Endothelial cell of umbilical vein (primary cell): ENCODE data around the gene CHGA. TPM values are rescaled to one million over a fixed set of nuclear protein-coding genes. Genes with fewer than 3 reads are reported as not detected.

Experiments
- BruUV-seq: library from RNA; stranded (reverse); fragments of 400-500 nt; replicated peaks from 2 replicates; lab custom pipeline; 2021; lab: Mats Ljungman, UMichigan
- CTCF ChIA-PET: fragments of 300-600, 350-600 bp; sonication (Branson Sonifier 250); formaldehyde crosslinking; loops from one replicate; lab custom pipeline; 2021; ENCODE audit warnings: antibody characterized with exemption, inconsistent platforms; lab: Charles Lee
- POLR2A ChIA-PET: fragments of 300-600, 350-600 bp; sonication (Branson Sonifier 250); formaldehyde crosslinking; loops from one replicate; lab custom pipeline; 2021; ENCODE audit warnings: antibody characterized with exemption, inconsistent platforms; lab: Charles Lee
- DNase-seq: peaks from one replicate; pipeline ENCODE4 v3.0.0-alpha.2; 2011; ENCODE audit warnings: low read depth, low spot score
- FAIRE-seq: peaks from 2 replicates; lab custom pipeline; 2011; peaks lifted over from hg19 to GRCh38; lab: Jason Lieb, UNC
- H2AFZ ChIP-seq: 2 replicates; pipeline ENCODE4 v1.6.0; 2012; ENCODE audit warnings: low read depth, low read length, control low read depth, inconsistent platforms
- H3K27ac ChIP-seq: 2 replicates; pipeline ENCODE4 v1.5.1; 2011; ENCODE audit warnings: low read depth, mild to moderate bottlenecking, control low read depth, low read length, moderate library complexity; ENCODE audit not compliant: insufficient read depth
- H3K27me3 ChIP-seq, 2 experiments: 2 replicates each; pipeline versions ENCODE4 v1.6.0 to v1.6.1; 2011; ENCODE audit warnings: low read length in 2 of 2, mixed read lengths in 1 of 2; ENCODE audit not compliant: control insufficient read depth in 2 of 2, insufficient read depth in 2 of 2
- H3K36me3 ChIP-seq, 2 experiments: 2 replicates in 1 of 2; 3 replicates in 1 of 2; pipeline ENCODE4 v1.5.1; 2011; ENCODE audit warnings: low read length in 2 of 2, mild to moderate bottlenecking in 1 of 2, moderate library complexity in 1 of 2; ENCODE audit not compliant: control insufficient read depth in 2 of 2, insufficient read depth in 2 of 2; ENCODE audit errors: extremely low read depth in 1 of 2
- H3K4me1 ChIP-seq: 3 replicates; pipeline ENCODE4 v1.5.1; 2011; ENCODE audit warnings: mild to moderate bottlenecking, low read length; ENCODE audit not compliant: control insufficient read depth, insufficient read depth; ENCODE audit errors: extremely low read depth
- H3K4me2 ChIP-seq: 2 replicates; pipeline ENCODE4 v1.6.1; 2011; ENCODE audit warnings: low read length, control low read depth, mixed read lengths; ENCODE audit not compliant: insufficient read depth
- H3K4me3 ChIP-seq, 3 experiments: fragments of 200-600 bp in 1 of 3; sonication (generic), shearing (Covaris generic) in 1 of 3; replicated peaks in 1 of 3; 2 replicates each; pipeline ENCODE4 v1.5.1; 2011 to 2016; ENCODE audit warnings: control low read depth in 3 of 3, low read length in 3 of 3, mild to moderate bottlenecking in 2 of 3, inconsistent platforms in 1 of 3, low read depth in 1 of 3, moderate library complexity in 1 of 3; ENCODE audit not compliant: insufficient read depth in 1 of 3
- H3K79me2 ChIP-seq: 2 replicates; pipeline ENCODE4 v1.6.0; 2012; ENCODE audit warnings: low read length, inconsistent platforms; ENCODE audit not compliant: control insufficient read depth, insufficient read depth
- H3K9ac ChIP-seq: replicated peaks from 2 replicates; pipeline ENCODE3; 2011; ENCODE audit warnings: low read length, control low read depth; ENCODE audit not compliant: insufficient read depth; ENCODE audit errors: extremely low read depth
- H3K9me1 ChIP-seq: replicated peaks from 3 replicates; pipeline ENCODE4 v1.6.0; 2011; ENCODE audit warnings: mild to moderate bottlenecking, low read length; ENCODE audit not compliant: control insufficient read depth, insufficient read depth; ENCODE audit errors: extremely low read depth
- H3K9me3 ChIP-seq: replicated peaks from 2 replicates; pipeline ENCODE4 v1.5.1; 2012; ENCODE audit warnings: low read length, inconsistent platforms; ENCODE audit not compliant: control insufficient read depth, insufficient read depth
- H4K20me1 ChIP-seq: replicated peaks from 2 replicates; pipeline ENCODE3; 2011; ENCODE audit warnings: mild to moderate bottlenecking, low read length; ENCODE audit not compliant: control insufficient read depth, insufficient read depth; ENCODE audit errors: extremely low read depth
- EZH2 ChIP-seq: IDR thresholded peaks from 2 replicates; pipeline ENCODE4 v1.6.1; 2012; ENCODE audit warnings: borderline replicate concordance, low read depth, mild to moderate bottlenecking, moderate library complexity, low read length, inconsistent platforms; ENCODE audit not compliant: severe bottlenecking
- FOS ChIP-seq: IDR thresholded peaks from 2 replicates; pipeline ENCODE4 v1.6.1; 2011; ENCODE audit warnings: mild to moderate bottlenecking, low read length, moderate library complexity, borderline replicate concordance; ENCODE audit not compliant: insufficient read depth
- GATA2 ChIP-seq: IDR thresholded peaks from 2 replicates; pipeline ENCODE4 v1.7.0; 2011; ENCODE audit warnings: low read depth, mild to moderate bottlenecking, moderate library complexity, mixed read lengths, low read length; ENCODE audit not compliant: insufficient read length, insufficient read depth
- POLR2AphosphoS5 ChIP-seq: IDR thresholded peaks from 2 replicates; pipeline ENCODE4 v1.6.1; 2012; ENCODE audit warnings: low read depth, mild to moderate bottlenecking, control low read depth, low read length, moderate library complexity; ENCODE audit not compliant: insufficient read depth
- dilution Hi-C: fragments of 300-500 bp; cut with MboI; formaldehyde crosslinking; loops from one replicate; pipeline ENCODE4 v1.15.0; 2019; ENCODE audit warnings: low sequenced_read_pairs; ENCODE audit not compliant: extremely low pct_ligation_motif_present
- intact Hi-C: fragments of 100-400 bp; cut with micrococcal nuclease; formaldehyde crosslinking; loops from one replicate; pipeline ENCODE4 v1.10.0; 2022
- polyA plus RNA-seq, 4 experiments: library from polyadenylated mRNA; depleted of rRNA in 3 of 4; stranded (reverse) in 3 of 4; unstranded in 1 of 4; fragments of >200 nt; gene quantifications; 2 replicates each; pipeline versions ENCODE4 v1.2.1 to v1.2.3, GENCODE V29; 2011 to 2012; ENCODE audit warnings: missing spikeins in 1 of 4
- total RNA-seq: library from RNA; stranded (reverse); gene quantifications from 2 replicates; pipeline ENCODE4 v1.2.3, GENCODE V29; 2021
- TF ChIP-seq, protein P1 (sequence below), 2 donors: IDR thresholded peaks; 1 replicate in 1 of 2; 2 replicates in 1 of 2; pipeline ENCODE4 v1.5.1; 2011; ENCODE audit warnings: low read length in 2 of 2, mild to moderate bottlenecking in 2 of 2, moderate library complexity in 2 of 2, control low read depth in 1 of 2, inconsistent platforms in 1 of 2, low read depth in 1 of 2; ENCODE audit not compliant: insufficient read depth in 1 of 2; ENCODE audit errors: extremely low read depth in 1 of 2
- TF ChIP-seq, protein P2 (sequence below): IDR thresholded peaks from 2 replicates; pipeline ENCODE4 v1.6.1; 2011; ENCODE audit not compliant: insufficient read depth, insufficient read length

Gene CHGA
- total and polyA plus RNA-seq, 2 donors (not counting 3 experiments of a cell fraction or from before 2014, with no cell fraction given): not detected

DNA sequence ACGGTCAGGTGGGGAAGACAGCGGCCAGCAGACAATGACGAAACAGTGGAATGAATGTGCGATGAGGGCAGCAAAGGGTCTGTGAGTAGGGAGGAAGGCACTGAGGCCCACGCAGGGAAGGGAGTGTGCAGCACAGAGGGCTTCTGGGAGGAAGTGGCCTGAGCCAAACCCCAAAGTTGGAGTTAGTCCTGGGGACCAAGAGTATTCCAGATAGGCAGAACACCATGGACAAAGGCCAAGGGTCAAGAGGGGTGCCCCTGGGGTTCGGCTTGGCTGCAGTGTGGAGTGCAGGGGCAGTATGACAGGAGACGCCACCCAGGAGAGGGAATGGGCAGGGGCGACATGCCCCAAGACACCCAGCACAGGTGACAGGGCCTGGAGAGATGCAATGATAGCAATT is 58.8 kb downstream of the CHGA start:
- Histone ChIP-seq H2AFZ (no peak overlapping the region), H3K9me3 (no peaks in the 10 kb centered on the region), H3K9me1 (no peaks in the 10 kb centered on the region), H3K9ac (no peak overlapping the region), H3K36me3 (no peaks in the 10 kb centered on the region), H3K27ac (no peak overlapping the region), H3K79me2 (no peaks in the 10 kb centered on the region), H3K4me3 (no peak overlapping the region), H3K27me3 (no peaks in the 10 kb centered on the region), H3K4me2 (no peak overlapping the region), H3K4me1 (no peaks in the 10 kb centered on the region), H4K20me1 (no peaks in the 10 kb centered on the region)
- intact Hi-C loops: no loop called here
- CTCF ChIA-PET: interaction anchor here (1.3 kb wide), 1 partner anchor 30 kb away, joined by 5 read pairs; no protein-coding TSS in a partner anchor
- FAIRE-seq (no peak), DNase-seq (no peak)
- TF ChIP-seq POLR2AphosphoS5 (no peak), EZH2 (no peak), GATA2 (no peak), FOS (no peak)
- TF ChIP-seq, protein P1, sequence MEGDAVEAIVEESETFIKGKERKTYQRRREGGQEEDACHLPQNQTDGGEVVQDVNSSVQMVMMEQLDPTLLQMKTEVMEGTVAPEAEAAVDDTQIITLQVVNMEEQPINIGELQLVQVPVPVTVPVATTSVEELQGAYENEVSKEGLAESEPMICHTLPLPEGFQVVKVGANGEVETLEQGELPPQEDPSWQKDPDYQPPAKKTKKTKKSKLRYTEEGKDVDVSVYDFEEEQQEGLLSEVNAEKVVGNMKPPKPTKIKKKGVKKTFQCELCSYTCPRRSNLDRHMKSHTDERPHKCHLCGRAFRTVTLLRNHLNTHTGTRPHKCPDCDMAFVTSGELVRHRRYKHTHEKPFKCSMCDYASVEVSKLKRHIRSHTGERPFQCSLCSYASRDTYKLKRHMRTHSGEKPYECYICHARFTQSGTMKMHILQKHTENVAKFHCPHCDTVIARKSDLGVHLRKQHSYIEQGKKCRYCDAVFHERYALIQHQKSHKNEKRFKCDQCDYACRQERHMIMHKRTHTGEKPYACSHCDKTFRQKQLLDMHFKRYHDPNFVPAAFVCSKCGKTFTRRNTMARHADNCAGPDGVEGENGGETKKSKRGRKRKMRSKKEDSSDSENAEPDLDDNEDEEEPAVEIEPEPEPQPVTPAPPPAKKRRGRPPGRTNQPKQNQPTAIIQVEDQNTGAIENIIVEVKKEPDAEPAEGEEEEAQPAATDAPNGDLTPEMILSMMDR (IDR thresholded peaks at IDR 0.05; ENCODE audit: extremely low read depth in 1 of 2, insufficient read depth in 1 of 2, low read depth in 1 of 2, low read length in 2 of 2): no peak
- TF ChIP-seq, protein P2, sequence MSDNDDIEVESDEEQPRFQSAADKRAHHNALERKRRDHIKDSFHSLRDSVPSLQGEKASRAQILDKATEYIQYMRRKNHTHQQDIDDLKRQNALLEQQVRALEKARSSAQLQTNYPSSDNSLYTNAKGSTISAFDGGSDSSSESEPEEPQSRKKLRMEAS: no peak
- no TSS peak for BruUV-seq
- dilution Hi-C loops: no loop called here
- POLR2A ChIA-PET: no interaction called here
